ENCODE measurements around the gene GYS2.
"Not testable (repeated sequence)": the region's sequence is repeated elsewhere in the genome, so short reads cannot be mapped to it uniquely, and the experiment has no call there.

GYS2 gene

GRCh38 chr12:21600196-21600595, 4.5 kb downstream of the GYS2 start:
- no peak for DNase-seq

- DNase-seq = no peak
Observed at GRCh38 chr12:21599143-21599999, 5.3 kb downstream of the GYS2 start.

GRCh38 chr12:21598651-21599050, 6.0 kb downstream of the GYS2 start:
- DNase-seq = no peak

- not testable (repeated sequence) for DNase-seq
Observed at GRCh38 chr12:21595356-21595755, 9.3 kb downstream of the GYS2 start.

- DNase-seq = no peak
Observed at GRCh38 chr12:21585485-21585884, 19.2 kb downstream of the GYS2 start.

- not testable (repeated sequence) for DNase-seq
Observed at GRCh38 chr12:21584403-21585182, 20.1 kb downstream of the GYS2 start.

- no peak for DNase-seq
Observed at GRCh38 chr12:21583587-21583986, 21.1 kb downstream of the GYS2 start.

- DNase-seq = no peak
Observed at GRCh38 chr12:21580748-21581516, 23.7 kb downstream of the GYS2 start.

- DNase-seq = no peak
Observed at GRCh38 chr12:21577516-21577915, 27.1 kb downstream of the GYS2 start.

GRCh38 chr12:21576431-21576830, 28.2 kb downstream of the GYS2 start:
- DNase-seq = no peak

GRCh38 chr12:21573733-21574358, 30.8 kb downstream of the GYS2 start:
- DNase-seq = no peak

GRCh38 chr12:21571046-21571445, 33.6 kb downstream of the GYS2 start:
- DNase-seq = no peak

- DNase-seq = no peak
Observed at GRCh38 chr12:21568115-21568514, 36.5 kb downstream of the GYS2 start.

GRCh38 chr12:21566907-21567394, 37.7 kb downstream of the GYS2 start:
- DNase-seq = no peak

GRCh38 chr12:21566223-21566906, 38.3 kb downstream of the GYS2 start:
- no peak for DNase-seq

GRCh38 chr12:21562859-21563258, 41.8 kb downstream of the GYS2 start:
- DNase-seq = no peak

GRCh38 chr12:21561158-21561557, 43.5 kb downstream of the GYS2 start:
- DNase-seq = no peak

GRCh38 chr12:21559855-21560569, 44.6 kb downstream of the GYS2 start:
- DNase-seq = no peak

- DNase-seq = no peak
Observed at GRCh38 chr12:21558100-21558679, 46.5 kb downstream of the GYS2 start.

GRCh38 chr12:21553329-21553675, 51.3 kb downstream of the GYS2 start:
- no peak for DNase-seq

Data from stimulated activated CD4-positive, alpha-beta T cell treated with anti-CD3 and anti-CD28 coated beads, Interleukin-2, amount 100 ng/mL, for 24 hours (primary cell).